Right lobe of liver (tissue), 6 donors: ENCODE results near the gene CDH4. TPM values are rescaled to one million over a fixed set of nuclear protein-coding genes. Genes with fewer than 3 reads are reported as not detected.

Experiments used
- ATAC-seq, 4 donors: fragments of 200-7000 bp; cut with Tn5 transposase; one replicate each; pipeline ENCODE4 v1.9.1; 2020; ENCODE audit warnings: mild to moderate bottlenecking in 4 of 4, moderate library complexity in 4 of 4
- DNase-seq, 3 donors: peaks; one replicate each; pipeline ENCODE4 v3.0.0-alpha.2; 2020
- H3K27ac ChIP-seq, 3 donors: fragments of 200-600 bp; one replicate each; pipeline ENCODE4 v1.8.0; 2022
- H3K27me3 ChIP-seq, 2 donors: fragments of 200-600 bp; one replicate each; pipeline ENCODE4 v1.8.0; 2022
- H3K36me3 ChIP-seq, 4 donors: fragments of 200-600 bp; sonication (generic) in 1 of 4; one replicate each; pipeline versions ENCODE4 v1.5.1 to v1.8.0; 2017 to 2022; ENCODE audit warnings: control low read depth in 1 of 4
- H3K4me1 ChIP-seq, 4 donors: fragments of 200-600 bp; sonication (generic) in 1 of 4; one replicate each; pipeline versions ENCODE4 v1.5.1 to v1.8.0; 2017 to 2022; ENCODE audit warnings: control low read depth in 1 of 4
- H3K4me3 ChIP-seq, 3 donors: fragments of 200-600 bp; one replicate each; pipeline ENCODE4 v1.8.0; 2022
- H3K9me3 ChIP-seq, 4 donors: fragments of 200-600 bp; sonication (generic) in 1 of 4; one replicate each; pipeline versions ENCODE4 v1.5.1 to v1.8.0; 2017 to 2022; ENCODE audit warnings: control low read depth in 1 of 4
- CTCF ChIP-seq, 4 donors: fragments of 200-600 bp in 3 of 4; fragments of 450-650 bp in 1 of 4; IDR thresholded peaks; one replicate each; pipeline versions ENCODE4 v1.5.1 to v1.8.0; 2016 to 2022; ENCODE audit warnings: antibody characterized with exemption in 4 of 4, mild to moderate bottlenecking in 2 of 4
- POLR2A ChIP-seq: fragments of 450-650 bp; IDR thresholded peaks from one replicate; pipeline ENCODE4 v1.6.1; 2017; ENCODE audit warnings: antibody characterized with exemption, mild to moderate bottlenecking
- WGBS: methylation state at CpG from one replicate; pipeline ENCODE4 v1.1.6; 2018; ENCODE audit warnings: low coverage, low lambda C conversion rate; ENCODE audit not compliant: insufficient coverage; ENCODE audit errors: missing lambda C conversion rate; 5-methylcytosine and 5-hydroxymethylcytosine counted together
- intact Hi-C, 2 donors: fragments of 100-400 bp; cut with DNase I; formaldehyde crosslinking; loops; one replicate each; pipeline versions ENCODE4 v1.11.2 to v1.14.1; 2022
- total RNA-seq, 6 experiments: library from RNA; depleted of rRNA in 2 of 6; stranded (reverse); fragments of >200 nt in 2 of 6; fragmentation: NEBNext Ultra II Directional in 3 of 6; extraction: Animal tissue kit (Norgen Biotek cat#: 25700) in 3 of 6; gene quantifications; one replicate each; pipeline versions ENCODE4 v1.1.0 to v1.2.4, GENCODE V29; 2016 to 2023
- donor health status: DM: no; HTN: yes; CAD: no.
- donor health status: DM: no; HTN: no; CAD: no.
- donor health status: DM: no; HTN: no; CAD: no.
- donor health status: DM: no; HTN: yes; CAD: no.
- donor health status: DM: no; HTN: yes; CAD: no.

CDH4 gene
- total RNA-seq, 6 experiments from 2014 or later: 0.02 to 0.14 (median 0.09) TPM; not detected in 3

GRCh38 chr20:61595216-61595615 is 343.2 kb downstream of the CDH4 start:
- Histone ChIP-seq H3K27me3 (no peaks in the 10 kb centered on the region), H3K27ac (no peak overlapping the region), H3K4me1 (no peaks in the 10 kb centered on the region), H3K36me3 (no peaks in the 10 kb centered on the region), H3K4me3 (no peak overlapping the region), H3K9me3 (no peaks in the 10 kb centered on the region)
- intact Hi-C loops: no loop called here
- TF ChIP-seq POLR2A: no peak
- no peak for TF ChIP-seq CTCF (IDR thresholded peaks at IDR 0.05)
- ATAC-seq: no peak
- 33% methylated on average over 4 of the region's 13 CpGs for WGBS
- DNase-seq: peak in 1 of 3 donors; percentile 25

GRCh38 chr20:61596687-61597330 is 344.7 kb downstream of the CDH4 start:
- no peak for TF ChIP-seq CTCF (IDR thresholded peaks at IDR 0.05)
- TF ChIP-seq POLR2A: no peak
- Histone ChIP-seq H3K9me3 (no peaks in the 10 kb centered on the region), H3K36me3 (no peaks in the 10 kb centered on the region), H3K4me1 (no peaks in the 10 kb centered on the region), H3K27ac (no peak overlapping the region), H3K27me3 (no peaks in the 10 kb centered on the region), H3K4me3 (no peak overlapping the region)
- no peak for ATAC-seq
- 68% methylated on average over 7 of the region's 8 CpGs for WGBS
- DNase-seq: peak in 1 of 3 donors; percentile 8
- intact Hi-C loops: no loop called here

GRCh38 chr20:61597996-61598395 is 345.9 kb downstream of the CDH4 start:
- Histone ChIP-seq H3K27ac (no peak overlapping the region), H3K27me3 (no peaks in the 10 kb centered on the region), H3K9me3 (no peaks in the 10 kb centered on the region), H3K4me1 (no peaks in the 10 kb centered on the region), H3K4me3 (no peak overlapping the region), H3K36me3 (no peaks in the 10 kb centered on the region)
- WGBS: no CpG with 5 or more reads among the region's 7 CpGs
- TF ChIP-seq CTCF (IDR thresholded peaks at IDR 0.05) (no peak), POLR2A (no peak)
- ATAC-seq (no peak), DNase-seq (peak in 1 of 3 donors; percentile 26)
- intact Hi-C loops: no loop called here

GRCh38 chr20:61598586-61598985 is 346.5 kb downstream of the CDH4 start:
- intact Hi-C loops: no loop called here
- H3K4me3 ChIP-seq: no peak overlapping the region
- H3K36me3 ChIP-seq: no peaks in the 10 kb centered on the region
- ATAC-seq (no peak), DNase-seq (peak in 1 of 3 donors; percentile 31)
- no peaks in the 10 kb centered on the region for H3K27me3 ChIP-seq
- H3K9me3 ChIP-seq: no peaks in the 10 kb centered on the region
- no peaks in the 10 kb centered on the region for H3K4me1 ChIP-seq
- TF ChIP-seq CTCF (IDR thresholded peaks at IDR 0.05) (no peak), POLR2A (no peak)
- no peak overlapping the region for H3K27ac ChIP-seq
- no CpG with 5 or more reads among the region's 21 CpGs for WGBS
